Middle frontal gyrus (tissue), 1 donor: ENCODE measurements around the gene CASS4.

Source experiments
- DNase-seq: peaks from one replicate; pipeline ENCODE4 v3.0.0-alpha.2; 2015; ENCODE audit warnings: low spot score; ENCODE audit errors: extremely low spot score

Gene CASS4

GRCh38 chr20:56443654-56444540, 31.8 kb downstream of the CASS4 start:
- no peak for DNase-seq

- no peak for DNase-seq
Measured at GRCh38 chr20:56445130-56445529, 33.1 kb downstream of the CASS4 start.

DNA sequence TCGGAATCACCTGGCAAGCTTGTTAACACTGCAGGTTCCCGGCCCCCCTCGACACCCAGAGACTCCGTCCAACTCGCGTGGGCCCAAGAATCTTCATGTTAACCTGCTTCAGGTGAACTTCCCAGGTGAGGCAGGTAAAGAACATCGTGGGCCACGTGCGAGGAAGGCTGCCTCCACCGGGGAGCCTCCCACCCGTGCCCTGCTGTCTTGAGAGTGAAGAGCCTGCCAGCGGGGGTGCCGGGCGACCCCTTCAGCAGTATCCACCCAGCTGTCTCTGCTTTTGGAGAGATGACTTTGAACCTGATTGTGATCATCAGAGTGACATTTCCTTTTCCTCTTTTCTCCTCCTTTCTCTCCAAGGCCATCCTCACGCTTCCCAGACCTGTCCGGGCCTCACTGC, 33.5 kb downstream of the CASS4 start:
- no peak for DNase-seq

GRCh38 chr20:56447227-56447626, 35.2 kb downstream of the CASS4 start:
- DNase-seq: no peak

GRCh38 chr20:56449459-56449858, 37.4 kb downstream of the CASS4 start:
- no peak for DNase-seq

DNA sequence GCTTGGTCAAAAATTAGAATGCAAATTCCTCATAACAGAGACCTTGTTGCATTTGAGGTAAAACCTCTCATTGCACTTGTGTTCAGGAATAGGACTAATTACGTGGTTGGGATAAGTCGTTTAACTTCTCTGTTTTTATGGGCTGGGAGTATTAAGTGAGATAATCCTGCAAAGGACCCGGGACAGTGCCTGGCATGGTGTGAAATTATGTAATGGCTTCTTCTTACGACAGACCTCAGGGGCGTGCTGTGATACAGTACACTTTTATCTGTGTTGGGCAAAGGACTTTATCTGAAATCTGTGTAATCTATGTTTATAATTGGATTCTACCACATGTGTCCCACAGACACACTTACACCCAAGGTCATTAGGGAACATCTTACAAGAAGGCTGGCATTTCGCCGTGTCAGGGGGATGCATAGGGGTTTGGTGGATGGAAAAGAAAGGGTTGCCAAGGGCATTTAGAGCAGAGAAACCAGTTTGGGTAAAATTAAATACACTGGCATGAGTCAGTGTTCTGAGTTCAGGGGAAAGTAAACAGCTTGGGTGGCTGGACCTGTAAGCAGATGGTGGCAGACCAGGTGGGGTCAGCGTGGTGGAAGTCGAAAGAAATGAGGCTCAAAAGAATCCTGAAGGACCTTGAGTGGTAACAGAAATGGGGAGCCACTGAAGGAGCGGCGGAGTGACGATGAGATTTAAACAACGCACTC, 39.2 kb downstream of the CASS4 start:
- no peak for DNase-seq

GRCh38 chr20:56453352-56453751, 41.3 kb downstream of the CASS4 start:
- no peak for DNase-seq

- DNase-seq: no peak
Measured at GRCh38 chr20:56454754-56455153, 42.7 kb downstream of the CASS4 start.

DNA sequence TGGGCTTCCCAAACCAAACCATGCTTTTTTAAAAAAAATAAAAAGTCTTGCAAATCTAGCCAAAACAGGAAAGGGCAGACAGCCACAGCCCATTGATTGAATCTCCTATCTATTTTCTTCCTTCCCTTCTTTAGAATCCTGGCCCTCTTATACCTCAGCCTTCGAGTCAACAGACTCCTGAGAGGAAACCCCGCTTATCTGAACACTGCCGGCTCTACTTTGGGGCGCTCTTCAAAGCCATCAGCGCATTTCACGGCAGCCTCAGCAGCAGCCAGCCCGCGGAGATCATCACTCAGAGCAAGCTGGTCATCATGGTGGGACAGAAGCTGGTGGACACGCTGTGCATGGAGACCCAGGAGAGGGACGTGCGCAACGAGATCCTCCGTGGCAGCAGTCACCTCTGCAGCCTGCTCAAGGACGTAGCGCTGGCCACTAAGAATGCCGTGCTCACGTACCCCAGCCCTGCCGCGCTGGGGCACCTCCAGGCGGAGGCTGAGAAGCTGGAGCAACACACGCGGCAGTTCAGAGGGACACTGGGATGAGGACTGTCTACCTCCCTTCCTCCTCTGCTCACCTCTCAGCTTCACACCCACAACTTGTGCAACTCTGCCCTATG, 46.3 kb downstream of the CASS4 start:
- no peak for DNase-seq

GRCh38 chr20:56460459-56460858, 48.4 kb downstream of the CASS4 start:
- no peak for DNase-seq

DNA sequence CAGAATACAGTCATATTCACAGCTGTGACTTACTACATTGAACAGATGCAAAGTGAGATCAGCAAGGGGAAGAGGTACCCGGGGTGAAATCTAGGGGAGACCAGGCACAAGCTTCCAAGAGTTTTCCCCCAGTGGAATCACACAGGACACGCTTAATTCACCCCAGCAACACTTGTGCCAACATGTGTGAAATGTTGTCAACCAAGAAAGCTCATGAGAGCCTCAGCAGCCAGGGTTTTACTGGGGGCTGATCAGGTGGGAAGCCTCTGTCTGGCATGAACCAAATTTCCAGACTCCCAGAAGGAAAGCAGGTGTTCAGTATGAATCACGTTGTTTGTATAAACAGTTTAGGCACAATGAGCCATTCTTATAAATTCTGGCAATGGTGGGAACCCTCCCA, 49.5 kb downstream of the CASS4 start:
- no peak for DNase-seq

- no peak for DNase-seq
Measured at GRCh38 chr20:56463428-56463827, 51.4 kb downstream of the CASS4 start.

DNA sequence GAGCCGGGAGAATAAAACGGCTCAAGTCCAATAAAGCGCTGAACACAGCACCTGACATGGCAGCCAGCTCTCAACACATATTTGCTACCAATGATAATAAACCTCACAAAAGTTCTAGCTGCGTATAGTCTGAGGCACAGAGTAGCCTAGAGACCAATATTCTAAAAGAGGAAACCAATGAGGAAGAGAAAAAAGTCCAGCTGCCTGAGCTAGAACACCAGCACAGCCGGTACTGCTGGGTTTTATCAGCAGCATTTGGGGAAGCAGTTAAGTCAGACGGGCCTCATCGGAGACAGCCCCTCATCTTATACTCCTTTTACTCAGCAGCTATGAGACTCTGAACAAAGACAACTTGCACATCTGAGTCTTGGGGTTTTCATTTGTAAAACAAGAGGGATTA, 53.9 kb downstream of the CASS4 start:
- no peak for DNase-seq

GRCh38 chr20:56467968-56468315, 55.9 kb downstream of the CASS4 start:
- DNase-seq: no peak

DNA sequence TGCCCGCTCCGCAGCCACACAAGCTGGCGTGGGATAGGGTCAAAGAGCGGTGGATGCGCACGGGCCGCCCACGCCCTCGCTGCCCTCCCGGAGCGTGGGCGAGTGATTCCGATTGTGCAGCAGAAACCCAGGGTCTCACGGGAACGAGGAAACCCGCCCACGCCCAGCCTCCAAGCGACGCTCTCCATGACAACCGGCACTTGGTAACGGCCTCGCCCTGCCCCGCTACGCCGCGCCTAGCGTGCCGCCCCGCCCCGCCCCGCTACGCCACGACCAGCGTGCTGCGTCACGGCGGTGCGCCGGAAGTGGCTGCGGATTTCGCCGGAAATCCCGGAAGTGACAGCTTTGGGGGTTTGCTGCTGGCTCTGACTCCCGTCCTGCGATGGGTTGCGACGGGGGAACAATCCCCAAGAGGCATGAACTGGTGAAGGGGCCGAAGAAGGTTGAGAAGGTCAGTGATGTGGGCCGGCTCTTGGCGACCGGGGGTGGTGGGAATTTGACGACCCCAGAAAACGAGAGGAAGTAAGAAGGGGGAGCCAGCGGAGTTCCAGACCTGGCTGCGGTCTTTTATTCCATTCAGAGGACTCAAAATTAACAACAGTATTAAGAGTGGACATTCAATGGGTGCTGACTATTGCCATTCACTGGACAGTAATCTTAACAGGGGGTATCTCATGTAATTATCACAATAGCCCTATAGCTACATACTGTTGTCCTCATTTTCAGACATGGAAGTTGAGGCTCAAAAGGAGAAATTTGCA, 56.4 kb downstream of the CASS4 start, which contains the start of gene RTF2:
Gene RTF2 (plus strand): TSS at position 312 of the 761 bp plus-strand sequence. CDS start 71 bp downstream, at position 383.
- peak; percentile 86 for DNase-seq

GRCh38 chr20:56469077-56469449, 57.0 kb downstream of the CASS4 start:
- DNase-seq: no peak

GRCh38 chr20:56483970-56484369, 71.9 kb downstream of the CASS4 start:
- no peak for DNase-seq

- DNase-seq: no peak
Measured at GRCh38 chr20:56487216-56487615, 75.2 kb downstream of the CASS4 start.

DNA sequence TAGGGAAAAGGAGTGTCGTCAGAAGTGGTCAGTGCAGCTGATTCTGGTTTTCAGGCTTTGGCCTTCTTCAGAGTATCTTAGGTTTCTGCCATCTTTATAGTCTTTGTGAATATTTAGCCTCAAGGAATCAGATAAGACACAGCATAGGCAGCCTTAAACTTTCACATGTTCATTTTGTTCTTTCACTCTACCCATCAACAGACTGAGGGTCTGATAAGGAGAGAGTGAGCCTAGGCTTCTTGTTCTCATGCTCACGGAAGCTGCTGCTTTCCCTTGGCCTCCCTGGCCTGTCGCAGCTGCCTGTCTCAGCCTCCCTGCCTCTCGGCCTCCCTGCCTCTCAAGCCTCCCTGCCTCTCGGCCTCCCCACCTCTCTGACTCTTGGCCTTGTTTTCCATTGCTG, 76.5 kb downstream of the CASS4 start:
- DNase-seq: no peak

DNA sequence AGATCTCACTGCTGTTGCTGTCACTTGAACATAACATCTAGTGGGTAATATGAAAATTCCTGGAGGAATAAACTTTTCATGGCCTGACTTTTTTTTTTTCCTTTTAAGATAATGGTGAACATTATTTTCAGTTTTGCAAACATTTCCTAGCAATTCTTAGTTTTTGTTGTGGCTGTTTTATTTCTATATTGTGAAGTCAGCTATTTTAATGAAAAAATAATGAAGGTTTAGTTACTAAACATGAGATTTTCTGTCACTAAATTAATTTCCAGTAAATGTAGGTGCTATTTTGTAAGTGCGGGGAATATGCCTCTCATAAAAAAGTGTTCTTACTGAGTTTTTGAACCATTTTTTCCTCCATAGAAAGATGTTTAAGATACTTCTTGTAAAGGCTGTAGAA, 89.1 kb downstream of the CASS4 start:
- no peak for DNase-seq

DNA sequence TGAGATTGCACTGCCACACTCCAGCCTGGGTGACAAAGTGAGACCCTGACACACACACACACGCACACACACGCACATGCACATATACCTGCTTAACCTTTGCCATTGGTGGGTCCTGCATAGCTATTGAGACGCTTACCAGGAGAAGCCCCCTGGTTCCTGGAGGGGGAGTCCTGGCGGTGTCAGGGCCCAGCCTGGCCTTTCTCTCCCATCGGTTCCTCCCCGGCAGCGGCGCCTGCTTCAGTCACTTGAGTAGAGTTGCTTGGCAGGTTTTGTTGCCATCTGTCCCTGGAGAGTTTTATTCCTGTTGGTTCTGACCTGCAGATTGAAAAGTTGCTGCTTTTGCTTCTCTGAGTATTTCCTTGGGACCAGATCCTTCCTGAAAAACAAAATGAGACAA, 91.9 kb downstream of the CASS4 start:
- no peak for DNase-seq
